GM13977 (cell line): ENCODE results near the gene TBATA.

Experiments used
- DNase-seq: peaks from one replicate; pipeline ENCODE4 v3.0.0; 2012; ENCODE audit warnings: low spot score
- in situ Hi-C: fragments of 300-500 bp; cut with MboI; formaldehyde crosslinking; loops from one replicate; pipeline ENCODE4 v1.12.0; 2022; ENCODE audit warnings: low sequenced_read_pairs, low pct_unique_long_range_greater_than_20kb, mixed read lengths, inconsistent platforms; ENCODE audit not compliant: unreplicated experiment
- TF ChIP-seq, protein P1 (sequence below): IDR thresholded peaks from 2 replicates; pipeline ENCODE4 v1.5.1; 2012; ENCODE audit warnings: mild to moderate bottlenecking, control low read depth; ENCODE audit not compliant: insufficient read depth; ENCODE audit errors: extremely low read depth, missing control alignments

The TBATA gene

DNA sequence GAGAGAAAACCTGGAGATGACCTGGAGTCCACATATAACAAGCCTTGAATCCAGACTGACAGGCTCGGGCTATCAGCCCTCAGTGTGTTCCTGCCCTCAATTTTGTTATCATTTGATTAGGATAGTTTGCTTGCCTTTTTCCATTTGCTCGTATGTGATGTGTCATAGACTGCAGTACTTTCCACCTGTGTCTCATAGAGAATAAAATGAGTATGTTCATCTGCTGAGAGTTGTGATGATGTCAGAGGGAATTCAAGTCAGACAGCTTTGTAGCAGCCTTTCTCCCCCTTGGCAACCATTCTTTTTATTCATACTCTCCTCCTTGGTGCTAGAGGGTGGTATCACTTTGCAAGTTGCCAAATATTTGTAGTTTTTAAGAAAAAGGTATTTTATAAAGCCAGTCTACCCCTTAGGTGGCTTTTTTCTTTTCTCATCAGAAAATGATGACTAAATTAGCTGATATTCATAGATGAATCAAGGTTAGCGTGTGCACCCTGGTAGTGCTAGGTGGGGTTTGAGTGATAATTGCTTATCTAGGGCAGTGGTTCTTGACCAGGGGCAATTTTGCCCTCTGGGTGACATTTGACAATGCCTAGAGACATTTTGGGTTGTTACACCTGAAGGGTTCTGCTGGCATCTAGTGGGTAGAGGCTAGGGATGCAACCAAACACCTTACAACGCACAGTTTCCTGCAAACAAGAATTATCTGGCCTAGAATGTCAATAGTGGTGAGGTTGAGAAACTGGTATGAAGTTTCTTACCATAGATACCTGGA lies 36.0 kb upstream of the TBATA start:
- in situ Hi-C loops = no loop called here
- TF ChIP-seq, protein P1, sequence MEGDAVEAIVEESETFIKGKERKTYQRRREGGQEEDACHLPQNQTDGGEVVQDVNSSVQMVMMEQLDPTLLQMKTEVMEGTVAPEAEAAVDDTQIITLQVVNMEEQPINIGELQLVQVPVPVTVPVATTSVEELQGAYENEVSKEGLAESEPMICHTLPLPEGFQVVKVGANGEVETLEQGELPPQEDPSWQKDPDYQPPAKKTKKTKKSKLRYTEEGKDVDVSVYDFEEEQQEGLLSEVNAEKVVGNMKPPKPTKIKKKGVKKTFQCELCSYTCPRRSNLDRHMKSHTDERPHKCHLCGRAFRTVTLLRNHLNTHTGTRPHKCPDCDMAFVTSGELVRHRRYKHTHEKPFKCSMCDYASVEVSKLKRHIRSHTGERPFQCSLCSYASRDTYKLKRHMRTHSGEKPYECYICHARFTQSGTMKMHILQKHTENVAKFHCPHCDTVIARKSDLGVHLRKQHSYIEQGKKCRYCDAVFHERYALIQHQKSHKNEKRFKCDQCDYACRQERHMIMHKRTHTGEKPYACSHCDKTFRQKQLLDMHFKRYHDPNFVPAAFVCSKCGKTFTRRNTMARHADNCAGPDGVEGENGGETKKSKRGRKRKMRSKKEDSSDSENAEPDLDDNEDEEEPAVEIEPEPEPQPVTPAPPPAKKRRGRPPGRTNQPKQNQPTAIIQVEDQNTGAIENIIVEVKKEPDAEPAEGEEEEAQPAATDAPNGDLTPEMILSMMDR = no peak
- no peak for DNase-seq

DNA sequence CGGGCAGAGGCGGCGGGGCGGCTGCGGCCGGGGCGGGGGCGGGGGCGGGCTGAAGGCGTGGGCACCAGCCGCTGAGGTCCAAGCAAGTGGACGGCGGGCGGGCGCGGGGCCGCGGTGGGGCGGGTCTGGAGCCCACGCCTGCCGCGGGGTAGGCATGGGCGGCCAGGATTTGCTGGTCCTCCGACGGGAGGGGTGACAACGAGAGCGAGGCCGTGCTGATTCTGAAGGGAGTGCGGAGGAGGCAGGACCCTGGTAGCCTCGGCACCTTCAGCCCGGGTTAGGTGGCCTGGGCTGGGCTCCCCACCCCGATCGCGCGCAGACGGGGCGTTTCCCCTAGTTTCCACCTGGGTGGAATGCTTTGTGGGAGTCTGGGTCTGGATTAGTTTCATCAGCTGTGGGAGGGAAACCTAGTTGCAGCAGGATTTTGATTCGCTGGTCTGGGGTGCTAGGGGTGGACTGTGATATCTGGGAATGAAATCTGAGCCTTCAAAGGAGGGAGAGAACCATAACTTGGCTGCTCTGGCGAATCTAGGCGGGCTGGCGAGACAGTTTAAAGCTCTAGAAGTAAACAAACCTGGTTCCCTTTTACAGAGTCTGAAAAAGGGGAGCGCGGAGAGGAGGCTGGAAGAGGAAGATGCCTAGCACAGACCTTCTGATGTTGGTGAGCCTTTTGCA lies 31.2 kb upstream of the TBATA start:
- peak; percentile 69 for DNase-seq
- TF ChIP-seq, protein P1 = no peak
- in situ Hi-C loops = loop anchor here (10.0 kb wide), 1 partner anchor 58 kb away; no protein-coding TSS in a partner anchor

DNA sequence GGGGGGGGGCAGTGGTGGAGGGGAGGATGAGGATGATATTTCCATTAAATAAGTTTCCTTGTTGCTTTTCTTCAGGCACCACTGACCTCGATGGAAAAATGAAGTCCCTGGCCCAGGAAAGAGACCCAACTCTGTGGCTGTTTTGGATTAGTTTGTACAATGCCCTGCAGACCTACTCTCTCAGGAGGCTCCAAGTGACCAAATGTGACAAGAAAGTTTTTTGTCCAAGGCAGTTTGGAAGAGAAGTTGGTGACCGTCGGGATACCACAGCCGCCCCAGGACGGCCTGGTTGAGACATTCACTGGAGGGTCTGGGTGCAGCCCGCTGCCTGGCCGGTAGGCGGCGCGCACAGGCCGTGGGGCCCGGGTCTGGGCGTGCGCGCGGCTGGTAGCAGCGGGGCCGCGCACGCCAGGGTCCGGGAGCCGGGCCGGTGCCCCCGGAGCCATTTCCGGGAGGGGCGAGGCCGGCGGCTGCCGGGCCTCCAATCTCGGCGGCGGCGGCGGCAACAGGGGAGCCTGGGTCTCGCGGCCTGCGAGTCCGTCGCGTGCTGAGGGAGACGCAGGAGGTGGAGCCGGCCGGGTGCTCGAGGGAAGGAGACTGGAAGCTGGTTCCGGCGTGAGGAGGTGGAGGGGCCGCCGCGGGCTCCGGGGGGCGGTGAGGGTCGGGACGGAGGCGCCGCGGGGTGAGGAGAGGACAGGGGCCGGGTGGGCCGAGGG lies 30.5 kb upstream of the TBATA start, which contains the start of gene SGPL1:
SGPL1 (plus strand) TSS at position 445 of the 716 bp plus-strand sequence. CDS start 906 bp downstream, outside the sequence.
- in situ Hi-C loops = loop anchor here (10.0 kb wide), 1 partner anchor 59 kb away; no protein-coding TSS in a partner anchor
- TF ChIP-seq, protein P1 = peak; percentile 100
- peak; percentile 98 for DNase-seq

DNA sequence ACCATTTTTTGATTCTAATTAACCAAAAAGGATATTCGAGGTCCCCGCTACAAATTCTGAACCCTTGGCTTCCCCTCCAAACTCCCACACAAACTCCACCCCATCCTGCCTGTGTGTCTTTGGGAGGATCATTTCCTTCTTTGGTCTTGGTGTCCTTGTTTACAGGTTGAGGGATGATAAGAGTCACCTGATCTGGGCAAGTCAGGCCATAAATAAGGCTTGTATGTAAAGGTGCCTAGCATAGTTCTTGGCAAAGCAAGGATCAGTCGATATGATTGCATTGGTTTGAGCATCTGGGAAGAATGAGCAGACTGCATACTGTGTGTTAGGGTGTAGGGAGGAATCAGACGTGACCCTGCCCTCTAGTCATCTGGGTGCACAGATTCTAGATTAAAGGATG lies 28.9 kb upstream of the TBATA start:
- in situ Hi-C loops = loop anchor here (10.0 kb wide), 1 partner anchor 61 kb away; no protein-coding TSS in a partner anchor
- TF ChIP-seq, protein P1 = no peak
- DNase-seq = no peak

DNA sequence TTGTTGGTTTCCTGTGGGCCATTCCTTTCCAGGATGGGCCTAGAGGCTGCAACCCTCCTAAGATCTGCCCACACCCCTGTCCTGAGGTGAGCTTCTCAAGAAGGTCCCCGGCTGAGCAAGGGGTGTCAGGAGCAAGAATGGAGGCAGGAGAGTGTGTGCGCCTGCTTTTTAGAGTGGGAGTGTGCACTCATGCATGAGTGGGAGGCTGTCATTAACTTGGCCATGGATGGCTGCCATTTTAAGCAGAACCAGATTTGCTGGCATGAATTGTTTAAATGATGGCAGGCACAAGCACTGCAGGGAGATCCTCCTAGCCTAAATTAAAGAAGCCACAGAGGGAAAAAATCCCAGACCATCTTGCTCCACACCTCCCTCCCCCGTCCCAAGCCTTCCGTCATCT lies 27.6 kb upstream of the TBATA start:
- no peak for DNase-seq
- in situ Hi-C loops = loop anchor here (10.0 kb wide), 1 partner anchor 62 kb away; no protein-coding TSS in a partner anchor
- TF ChIP-seq, protein P1 = no peak

DNA sequence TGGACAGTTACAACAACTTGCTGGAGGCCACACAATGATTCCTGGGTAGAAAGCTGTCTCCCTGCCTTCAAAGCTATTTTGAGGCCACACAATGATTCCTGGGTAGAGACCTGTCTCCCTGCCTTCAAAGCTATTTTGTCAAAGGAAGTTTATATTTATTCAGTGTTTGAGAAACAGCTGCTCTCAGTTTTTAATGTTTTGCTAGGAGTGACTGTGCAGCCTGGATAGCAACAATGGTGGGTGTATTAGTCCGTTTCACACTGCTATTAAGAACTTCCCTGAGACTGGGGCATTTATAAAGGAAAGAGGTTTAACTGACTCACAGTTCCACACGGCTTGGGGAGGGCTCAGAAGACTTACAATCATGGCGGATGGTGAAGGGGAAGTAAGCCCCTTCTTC lies 26.7 kb upstream of the TBATA start:
- TF ChIP-seq, protein P1 = no peak
- in situ Hi-C loops = loop anchor here (10.0 kb wide), 1 partner anchor 63 kb away; no protein-coding TSS in a partner anchor
- DNase-seq = no peak
